Left lung (tissue), 10 donors: Measurements from ENCODE around the gene PRRC2C. TPM values are rescaled to one million over a fixed set of nuclear protein-coding genes. Genes with fewer than 3 reads are reported as not detected.
"Not testable (repeated sequence)": the region's sequence is repeated elsewhere in the genome, so short reads cannot be mapped to it uniquely, and the experiment has no call there.

Experiments used
- ATAC-seq: fragments of 200-7000 bp; cut with Tn5 transposase; one replicate; pipeline ENCODE4 v1.9.1; 2020; ENCODE audit warnings: moderate library complexity
- DNase-seq, 4 donors: peaks; one replicate each; pipeline ENCODE4 v3.0.0-alpha.2; 2013 to 2020
- H3K27ac ChIP-seq, 2 donors: fragments of 200-600 bp; sonication (generic) in 1 of 2; one replicate each; pipeline versions ENCODE4 v1.5.0 to v1.8.0; 2020 to 2021
- H3K27me3 ChIP-seq, 2 donors: fragments of 200-600 bp; sonication (generic) in 1 of 2; one replicate each; pipeline versions ENCODE4 v1.5.0 to v1.8.0; 2020 to 2021
- H3K36me3 ChIP-seq, 2 donors: fragments of 200-600 bp; sonication (generic) in 1 of 2; one replicate each; pipeline versions ENCODE4 v1.5.0 to v1.8.0; 2020 to 2021
- H3K4me1 ChIP-seq, 2 donors: fragments of 200-600 bp; one replicate each; pipeline ENCODE4 v1.8.0; 2021
- H3K4me3 ChIP-seq, 2 donors: fragments of 200-600 bp; sonication (generic) in 1 of 2; one replicate each; pipeline versions ENCODE4 v1.5.0 to v1.8.0; 2020 to 2021; ENCODE audit warnings: mild to moderate bottlenecking in 1 of 2
- H3K9me3 ChIP-seq, 2 donors: fragments of 200-600 bp; sonication (generic) in 1 of 2; one replicate each; pipeline versions ENCODE4 v1.5.0 to v1.8.0; 2020 to 2021
- intact Hi-C, 2 donors: fragments of 100-400 bp; cut with DNase I; formaldehyde crosslinking; loops; one replicate each; pipeline versions ENCODE4 v1.11.2 to v1.14.2; 2022
- polyA plus RNA-seq, 6 donors: library from polyadenylated mRNA; unstranded; fragments of 120-200 nt; gene quantifications; one replicate each; pipeline ENCODE4 v1.2.1, GENCODE V29; 2013; ENCODE audit not compliant: insufficient read length in 6 of 6
- total RNA-seq, 2 donors: library from RNA; stranded (reverse); fragmentation: NEBNext Ultra II Directional; extraction: Animal tissue kit (Norgen Biotek cat#: 25700); gene quantifications; one replicate each; pipeline ENCODE4 v1.2.1, GENCODE V29; 2021
- TF ChIP-seq, protein P1 (sequence below), 2 donors: fragments of 200-600 bp; sonication (generic) in 1 of 2; IDR thresholded peaks; one replicate each; pipeline versions ENCODE4 v1.5.0 to v1.8.0; 2021; ENCODE audit warnings: antibody characterized with exemption in 2 of 2
- donor health status: DM: no; HTN: yes; CAD: no.
- donor health status: DM: no; HTN: no; CAD: no.

PRRC2C gene
- total and polyA plus RNA-seq, 8 donors = 116 to 155 (median 123) TPM

DNA sequence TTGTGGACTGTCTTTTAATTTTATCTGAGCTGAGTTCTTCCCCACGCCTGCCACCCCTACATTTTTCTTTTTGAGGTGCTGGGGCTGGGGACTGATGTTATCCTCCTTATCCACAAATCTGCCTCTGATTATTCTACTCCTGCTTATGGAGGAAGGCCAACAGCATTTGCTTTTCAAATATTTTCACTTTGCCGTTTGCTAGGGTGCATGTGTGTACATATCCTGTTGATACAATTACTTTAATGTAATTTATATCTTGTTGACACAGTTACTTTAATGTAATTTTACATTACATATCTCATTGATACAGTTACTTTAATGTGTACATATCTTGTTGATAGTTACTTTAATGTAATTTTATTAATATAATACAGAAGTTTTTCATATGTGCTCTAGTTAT is 36.2 kb downstream of the PRRC2C start:
- Histone ChIP-seq H3K27me3 (no peaks in the 10 kb centered on the region), H3K9me3 (no peaks in the 10 kb centered on the region), H3K4me1 (no peaks in the 10 kb centered on the region), H3K4me3 (no peak overlapping the region), H3K36me3 (peaks cover 0 to 100% of the 10 kb centered on the region in 2 donors), H3K27ac (no peak overlapping the region)
- TF ChIP-seq, protein P1, sequence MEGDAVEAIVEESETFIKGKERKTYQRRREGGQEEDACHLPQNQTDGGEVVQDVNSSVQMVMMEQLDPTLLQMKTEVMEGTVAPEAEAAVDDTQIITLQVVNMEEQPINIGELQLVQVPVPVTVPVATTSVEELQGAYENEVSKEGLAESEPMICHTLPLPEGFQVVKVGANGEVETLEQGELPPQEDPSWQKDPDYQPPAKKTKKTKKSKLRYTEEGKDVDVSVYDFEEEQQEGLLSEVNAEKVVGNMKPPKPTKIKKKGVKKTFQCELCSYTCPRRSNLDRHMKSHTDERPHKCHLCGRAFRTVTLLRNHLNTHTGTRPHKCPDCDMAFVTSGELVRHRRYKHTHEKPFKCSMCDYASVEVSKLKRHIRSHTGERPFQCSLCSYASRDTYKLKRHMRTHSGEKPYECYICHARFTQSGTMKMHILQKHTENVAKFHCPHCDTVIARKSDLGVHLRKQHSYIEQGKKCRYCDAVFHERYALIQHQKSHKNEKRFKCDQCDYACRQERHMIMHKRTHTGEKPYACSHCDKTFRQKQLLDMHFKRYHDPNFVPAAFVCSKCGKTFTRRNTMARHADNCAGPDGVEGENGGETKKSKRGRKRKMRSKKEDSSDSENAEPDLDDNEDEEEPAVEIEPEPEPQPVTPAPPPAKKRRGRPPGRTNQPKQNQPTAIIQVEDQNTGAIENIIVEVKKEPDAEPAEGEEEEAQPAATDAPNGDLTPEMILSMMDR (IDR thresholded peaks at IDR 0.05) = no peak
- ATAC-seq = no peak
- no peak for DNase-seq
- intact Hi-C loops = no loop called here

GRCh38 chr1:171530676-171531075 is 45.3 kb downstream of the PRRC2C start:
- DNase-seq (no peak), ATAC-seq (no peak)
- H3K27ac ChIP-seq = no peak overlapping the region
- no peaks in the 10 kb centered on the region for H3K9me3 ChIP-seq
- H3K4me3 ChIP-seq = no peak overlapping the region
- intact Hi-C loops = loop anchor here in 1 of 2 donors (10.0 kb wide), 1 partner anchor 54 kb away; no protein-coding TSS in a partner anchor
- TF ChIP-seq, protein P1 (IDR thresholded peaks at IDR 0.05) = no peak
- no peaks in the 10 kb centered on the region for H3K27me3 ChIP-seq
- peaks cover 0 to 91% of the 10 kb centered on the region in 2 donors for H3K36me3 ChIP-seq
- H3K4me1 ChIP-seq = no peaks in the 10 kb centered on the region

- DNase-seq = no peak
- Histone ChIP-seq H3K4me3 (no peak overlapping the region), H3K27ac (no peak overlapping the region), H3K36me3 (peaks cover 0 to 91% of the 10 kb centered on the region in 2 donors), H3K4me1 (no peaks in the 10 kb centered on the region), H3K9me3 (no peaks in the 10 kb centered on the region), H3K27me3 (no peaks in the 10 kb centered on the region)
- intact Hi-C loops = loop anchor here in 1 of 2 donors (10.0 kb wide), 1 partner anchor 52 kb away; no protein-coding TSS in a partner anchor
- ATAC-seq = no peak
- TF ChIP-seq, protein P1 (IDR thresholded peaks at IDR 0.05) = no peak
Measured at GRCh38 chr1:171532520-171532919, 47.2 kb downstream of the PRRC2C start.

DNA sequence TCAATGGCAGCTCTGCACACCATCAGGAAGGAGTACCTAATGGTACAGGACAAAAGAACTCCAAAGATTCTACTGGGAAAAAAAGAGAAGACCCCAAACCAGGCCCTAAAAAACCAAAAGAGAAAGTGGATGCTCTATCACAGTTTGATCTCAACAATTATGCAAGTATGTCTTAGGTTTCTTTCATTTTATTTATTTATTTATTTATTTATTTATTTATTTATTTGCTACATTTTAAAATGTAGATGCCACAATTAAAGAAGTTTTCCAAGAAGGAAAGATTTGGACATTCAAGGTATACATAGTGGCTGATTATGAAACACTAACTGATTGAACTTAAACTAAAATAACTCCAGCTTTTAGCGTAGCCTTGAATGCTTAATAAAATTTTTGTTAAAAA is 60.2 kb downstream of the PRRC2C start:
- Histone ChIP-seq H3K27ac (no peak overlapping the region), H3K9me3 (no peaks in the 10 kb centered on the region), H3K4me3 (no peak overlapping the region), H3K36me3 (peaks cover 0 to 99% of the 10 kb centered on the region in 2 donors), H3K4me1 (no peaks in the 10 kb centered on the region), H3K27me3 (no peaks in the 10 kb centered on the region)
- intact Hi-C loops = no loop called here
- no peak for DNase-seq
- TF ChIP-seq, protein P1 (IDR thresholded peaks at IDR 0.05) = no peak
- no peak for ATAC-seq

- no peak for ATAC-seq
- no peaks in the 10 kb centered on the region for H3K27me3 ChIP-seq
- no peak overlapping the region for H3K4me3 ChIP-seq
- no peaks in the 10 kb centered on the region for H3K9me3 ChIP-seq
- H3K27ac ChIP-seq = no peak overlapping the region
- H3K4me1 ChIP-seq = no peaks in the 10 kb centered on the region
- intact Hi-C loops = no loop called here
- DNase-seq = no peak
- peaks cover 0 to 71% of the 10 kb centered on the region in 2 donors for H3K36me3 ChIP-seq
- TF ChIP-seq, protein P1 (IDR thresholded peaks at IDR 0.05) = no peak
Measured at GRCh38 chr1:171550050-171550449, 64.7 kb downstream of the PRRC2C start.

- H3K36me3 ChIP-seq = peaks cover 0 to 71% of the 10 kb centered on the region in 2 donors
- H3K27ac ChIP-seq, intact Hi-C loops: not testable (repeated sequence)
Measured at GRCh38 chr1:171550598-171551100, 65.3 kb downstream of the PRRC2C start.

DNA sequence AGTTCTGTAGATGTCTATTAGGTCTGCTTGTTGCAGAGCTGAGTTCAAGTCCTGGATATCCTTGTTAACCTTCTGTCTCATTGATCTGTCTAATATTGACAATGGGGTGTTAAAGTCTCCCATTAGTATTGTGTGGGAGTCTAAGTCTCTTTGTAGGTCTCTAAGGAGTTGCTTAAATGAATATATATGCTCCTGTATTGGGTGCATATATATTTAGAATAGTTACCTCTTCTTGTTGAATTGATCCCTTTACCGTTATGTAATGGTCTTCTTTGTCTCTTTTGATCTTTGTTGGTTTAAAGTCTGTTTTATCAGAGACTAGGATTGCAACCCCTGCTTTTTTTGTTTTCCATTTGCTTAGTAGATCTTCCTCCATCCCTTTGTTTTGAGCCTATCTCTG is 68.6 kb downstream of the PRRC2C start:
- ATAC-seq, H3K27me3 ChIP-seq, intact Hi-C loops: not testable (repeated sequence)

More at GRCh38 chr1:171550598-171551100, 65.3 kb downstream of the PRRC2C start:
- H3K4me1 ChIP-seq, H3K9me3 ChIP-seq, H3K27me3 ChIP-seq, DNase-seq, H3K4me3 ChIP-seq, ATAC-seq: not testable (repeated sequence)

More for the DNA sequence above, 68.6 kb downstream of the PRRC2C start:
- peaks cover 0 to 71% of the 10 kb centered on the region in 2 donors for H3K36me3 ChIP-seq
- not testable (repeated sequence) for DNase-seq, H3K9me3 ChIP-seq, H3K27ac ChIP-seq, H3K4me1 ChIP-seq, H3K4me3 ChIP-seq
